ENCODE results near the gene NALCN.

Gene NALCN

GRCh38 chr13:101416181-101417042 is at the start of gene NALCN:
TSS of gene NALCN (minus strand) at chr13:101416508. CDS start at chr13:101399126, 17,382 bp downstream.
- no peak for TF ChIP-seq ZNF274 (IDR thresholded peaks at IDR 0.05; ENCODE audit: low read depth, low read length)

GRCh38 chr13:101465877-101466276 is 49.6 kb upstream of the NALCN start:
- TF ChIP-seq ZNF274 (IDR thresholded peaks at IDR 0.05; ENCODE audit: low read depth, low read length) = no peak
- no peak overlapping the region for H3K4me3 ChIP-seq (ENCODE audit: low read length)

More at GRCh38 chr13:101416181-101417042, at the start of gene NALCN:
- H3K4me3 ChIP-seq (ENCODE audit: low read length) = peak within 1 kb of the TSS; percentile 24; the same call in 1 of the 2 replicates

DNA sequence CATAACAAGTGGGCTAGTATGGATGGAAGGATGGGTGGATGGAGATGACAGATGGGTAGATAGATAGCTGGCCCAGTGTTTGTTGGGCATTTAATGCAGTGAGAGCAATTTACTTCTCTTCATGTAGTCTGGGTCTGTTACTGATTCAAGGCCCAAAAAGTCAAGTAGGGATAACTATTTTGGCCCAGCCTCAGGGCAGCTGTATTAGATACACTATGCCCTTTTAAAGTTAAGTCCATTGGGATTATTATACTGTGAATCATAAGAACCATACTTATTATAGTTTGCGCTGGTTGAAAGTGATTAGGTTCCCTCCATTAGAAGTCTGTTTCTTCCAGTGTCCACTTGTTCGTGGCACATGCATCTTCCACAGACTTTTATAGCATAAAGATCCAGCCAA is 40.9 kb upstream of the NALCN start:
- no peak for TF ChIP-seq ZNF274 (IDR thresholded peaks at IDR 0.05; ENCODE audit: low read depth, low read length)
- H3K4me3 ChIP-seq (ENCODE audit: low read length) = no peak overlapping the region

DNA sequence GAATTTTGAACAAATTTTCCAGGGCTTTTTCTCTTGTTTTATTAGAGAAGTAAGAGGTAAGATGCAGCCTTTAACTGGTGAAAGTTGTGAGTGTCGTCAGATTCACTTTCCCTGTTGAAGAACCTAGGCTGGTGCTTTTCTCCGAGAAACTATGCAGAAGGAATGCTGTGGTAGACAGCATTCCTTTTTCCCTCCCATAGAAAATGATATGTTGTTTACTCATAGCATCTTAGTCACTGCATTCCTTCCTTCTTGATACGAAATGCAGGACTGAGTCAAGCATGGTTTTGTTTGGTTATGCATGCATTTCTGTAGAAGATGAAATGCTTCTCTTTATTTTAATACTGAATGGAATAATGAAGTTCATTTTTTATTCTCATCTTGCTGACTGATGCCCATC is 39.6 kb upstream of the NALCN start:
- H3K4me3 ChIP-seq (ENCODE audit: low read length) = no peak overlapping the region
- TF ChIP-seq ZNF274 (IDR thresholded peaks at IDR 0.05; ENCODE audit: low read depth, low read length) = no peak

DNA sequence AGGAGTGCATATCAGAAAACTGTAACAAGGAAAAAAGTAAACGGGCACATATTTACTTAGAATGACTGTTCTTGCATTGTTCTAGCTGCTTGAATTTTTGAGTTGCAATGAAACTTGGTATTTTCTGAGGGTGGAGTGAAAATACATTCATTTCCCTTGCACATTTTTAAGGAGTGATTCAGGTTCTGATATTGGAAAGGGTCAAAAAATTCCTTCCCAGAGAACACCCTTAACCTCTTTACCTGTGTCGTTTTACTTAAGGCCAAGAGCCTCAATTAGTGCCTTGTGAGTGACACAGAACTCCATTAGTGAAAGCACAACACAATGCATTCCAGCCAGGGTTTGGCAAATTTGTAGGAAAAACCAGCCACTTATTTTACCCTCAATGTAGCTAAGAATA is 38.5 kb upstream of the NALCN start:
- TF ChIP-seq ZNF274 (IDR thresholded peaks at IDR 0.05; ENCODE audit: low read depth, low read length) = no peak

DNA sequence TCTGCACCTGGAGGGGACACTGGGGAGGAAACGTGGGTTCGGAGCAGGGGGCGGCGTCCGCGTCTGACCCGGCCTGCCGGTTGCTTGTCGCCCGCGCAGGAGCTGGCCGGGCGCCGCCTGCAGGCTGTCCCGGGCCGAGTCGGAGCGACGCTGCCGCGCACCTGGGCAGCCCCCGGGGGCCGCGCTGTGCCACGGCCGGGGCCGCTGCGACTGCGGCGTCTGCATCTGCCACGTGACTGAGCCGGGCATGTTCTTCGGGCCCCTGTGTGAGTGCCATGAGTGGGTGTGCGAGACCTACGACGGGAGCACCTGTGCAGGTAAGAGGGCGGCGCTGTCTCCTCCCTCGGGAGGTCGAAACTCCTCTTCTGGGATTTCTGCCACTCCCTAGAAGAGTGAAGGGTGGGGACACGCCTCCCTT is 37.5 kb upstream of the NALCN start:
- H3K4me3 ChIP-seq (ENCODE audit: low read length) = peak overlapping the region; percentile 33; the same call in 1 of the 2 replicates
- TF ChIP-seq ZNF274 (IDR thresholded peaks at IDR 0.05; ENCODE audit: low read depth, low read length) = no peak

More for the DNA sequence above, 38.5 kb upstream of the NALCN start:
- no peak overlapping the region for H3K4me3 ChIP-seq (ENCODE audit: low read length)

- peak within 1 kb of the TSS; percentile 33; the same call in 1 of the 2 replicates for H3K4me3 ChIP-seq (ENCODE audit: low read length)
- no peak for TF ChIP-seq ZNF274 (IDR thresholded peaks at IDR 0.05; ENCODE audit: low read depth, low read length)
Measured at GRCh38 chr13:101452519-101453485, 36.5 kb upstream of the NALCN start, which contains the start of gene ITGBL1. TSS of gene ITGBL1 (plus strand) at chr13:101452675. CDS start at chr13:101452834, 159 bp downstream.

DNA sequence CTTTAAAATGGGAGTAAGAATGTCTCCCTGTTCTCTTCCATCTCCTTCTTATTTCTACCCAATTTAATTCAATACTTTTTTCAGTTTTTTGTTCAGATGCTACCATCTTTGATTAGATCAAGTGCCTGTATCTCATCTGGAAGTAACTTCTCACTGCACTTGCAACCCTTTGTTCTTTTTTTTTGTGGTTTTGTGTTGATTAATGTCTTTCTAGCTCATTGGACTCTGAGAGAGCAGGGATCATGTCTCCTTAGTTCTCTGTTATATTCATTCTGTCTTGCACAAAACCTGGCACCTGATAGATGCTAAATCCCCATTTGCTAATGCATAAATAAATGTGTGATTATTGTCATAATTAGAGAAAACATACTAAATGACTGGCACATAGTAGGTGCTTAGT is 35.3 kb upstream of the NALCN start:
- no peak for TF ChIP-seq ZNF274 (IDR thresholded peaks at IDR 0.05; ENCODE audit: low read depth, low read length)
- H3K4me3 ChIP-seq (ENCODE audit: low read length) = no peak overlapping the region

- no peak for TF ChIP-seq ZNF274 (IDR thresholded peaks at IDR 0.05; ENCODE audit: low read depth, low read length)
- no peak overlapping the region for H3K4me3 ChIP-seq (ENCODE audit: low read length)
Measured at GRCh38 chr13:101450749-101451130, 34.4 kb upstream of the NALCN start.

- no peak for TF ChIP-seq ZNF274 (IDR thresholded peaks at IDR 0.05; ENCODE audit: low read depth, low read length)
- no peak overlapping the region for H3K4me3 ChIP-seq (ENCODE audit: low read length)
Measured at GRCh38 chr13:101449790-101450748, 33.8 kb upstream of the NALCN start.

DNA sequence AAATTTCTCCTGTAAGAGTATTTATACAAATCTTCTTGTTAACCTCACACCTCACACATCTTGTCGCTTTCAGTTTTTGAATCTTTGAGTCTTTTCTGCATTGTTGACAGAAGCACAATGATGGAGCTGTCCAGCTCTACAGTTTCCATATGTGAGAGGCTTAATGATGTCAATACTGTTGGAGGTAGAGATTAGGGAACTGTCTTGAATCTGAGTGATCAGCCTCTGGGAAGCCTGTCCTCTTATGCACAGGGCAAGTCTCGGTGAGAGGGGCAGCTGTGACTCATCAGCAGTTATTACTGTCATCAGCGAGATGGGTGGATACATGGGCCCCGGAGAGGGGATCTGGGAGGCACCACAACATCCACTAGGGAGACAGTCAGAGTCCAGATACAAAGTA is 31.5 kb upstream of the NALCN start:
- no peak overlapping the region for H3K4me3 ChIP-seq (ENCODE audit: low read length)
- no peak for TF ChIP-seq ZNF274 (IDR thresholded peaks at IDR 0.05; ENCODE audit: low read depth, low read length)

GRCh38 chr13:101434486-101434885 is 18.2 kb upstream of the NALCN start:
- TF ChIP-seq ZNF274 (IDR thresholded peaks at IDR 0.05; ENCODE audit: low read depth, low read length) = no peak
- no peak overlapping the region for H3K4me3 ChIP-seq (ENCODE audit: low read length)

DNA sequence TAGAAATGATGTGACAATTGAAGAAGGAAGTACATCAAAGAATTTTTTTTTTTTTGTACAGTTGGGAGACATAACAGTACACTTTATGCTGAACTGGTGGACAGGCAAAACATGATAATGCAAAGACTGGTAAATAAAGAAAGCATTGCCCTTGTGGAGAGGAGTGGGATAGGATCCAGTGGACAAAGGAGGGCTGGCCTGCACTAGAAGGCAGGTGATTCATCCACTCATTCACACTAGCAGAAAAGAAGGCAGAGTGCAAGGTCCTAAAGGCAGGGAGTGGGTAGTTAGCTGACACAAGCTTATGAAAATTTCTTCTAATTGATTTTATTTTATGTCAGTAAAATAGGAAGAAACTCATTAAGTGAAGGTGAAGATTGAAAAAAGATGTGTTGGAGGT is 17.6 kb upstream of the NALCN start:
- H3K4me3 ChIP-seq (ENCODE audit: low read length) = no peak overlapping the region
- TF ChIP-seq ZNF274 (IDR thresholded peaks at IDR 0.05; ENCODE audit: low read depth, low read length) = no peak
